ENCODE data around the gene MAP3K21.

The MAP3K21 gene

GRCh38 chr1:233367057-233367803 lies 39.7 kb downstream of the MAP3K21 start:
- no peak overlapping the region for H4K8ac ChIP-seq (ENCODE audit: low read length)
- H3K4ac ChIP-seq (ENCODE audit: low read depth in 1 of 2, low read length in 2 of 2): no peak overlapping the region
- no peak overlapping the region for H3K9ac ChIP-seq (ENCODE audit: low read length)
- H3K27ac ChIP-seq (ENCODE audit: low read length, poor library complexity, severe bottlenecking): peak overlapping the region; percentile 17
- peaks cover 2% of the 10 kb centered on the region for H3K79me1 ChIP-seq (replicated peaks; ENCODE audit: low read length, poor library complexity, severe bottlenecking)
- H2BK15ac ChIP-seq (ENCODE audit: low read depth, poor library complexity, severe bottlenecking): no peak overlapping the region
- 62% methylated on average over 3 of the region's 6 CpGs for WGBS
- no peaks in the 10 kb centered on the region for H3K36me3 ChIP-seq (ENCODE audit: control insufficient read depth in 1 of 2, insufficient read depth in 2 of 2, low read depth in 1 of 2, low read length in 2 of 2)
- H2BK5ac ChIP-seq (ENCODE audit: low read depth, low read length, poor library complexity, severe bottlenecking): no peak overlapping the region
- no peak overlapping the region for H3K18ac ChIP-seq (ENCODE audit: low read depth in 1 of 2, low read length in 2 of 2)
- no peak overlapping the region for H2BK120ac ChIP-seq (ENCODE audit: low read depth, low read length)
- no peak overlapping the region for H3K23ac ChIP-seq (ENCODE audit: low read length in 2 of 2)
- H3K4me2 ChIP-seq (ENCODE audit: low read length, poor library complexity, severe bottlenecking): no peak overlapping the region
- H3K4me1 ChIP-seq (ENCODE audit: control insufficient read depth, insufficient read depth, low read depth, low read length): peaks cover 9% of the 10 kb centered on the region
- H3K27me3 ChIP-seq (ENCODE audit: control insufficient read depth in 1 of 2, insufficient read depth in 1 of 2, low read length in 2 of 2): peaks cover 0 to 5% of the 10 kb centered on the region in 2 experiments
- H4K91ac ChIP-seq (ENCODE audit: low read length): no peak overlapping the region
- no peak overlapping the region for H3K14ac ChIP-seq (ENCODE audit: low read length in 2 of 2)
- H2AFZ ChIP-seq (ENCODE audit: low read depth, low read length): no peak overlapping the region
- H3K4me3 ChIP-seq (ENCODE audit: insufficient read depth in 1 of 2, low read depth in 1 of 2, low read length in 2 of 2): no peak overlapping the region
- peak overlapping the region; percentile 54 for H2AK5ac ChIP-seq (ENCODE audit: low read length, severe bottlenecking)
- no peak for DNase-seq
- H3K9me3 ChIP-seq (ENCODE audit: control insufficient read depth, low read length): no peaks in the 10 kb centered on the region
- no peak overlapping the region for H2BK12ac ChIP-seq (ENCODE audit: low read length in 2 of 2)

DNA sequence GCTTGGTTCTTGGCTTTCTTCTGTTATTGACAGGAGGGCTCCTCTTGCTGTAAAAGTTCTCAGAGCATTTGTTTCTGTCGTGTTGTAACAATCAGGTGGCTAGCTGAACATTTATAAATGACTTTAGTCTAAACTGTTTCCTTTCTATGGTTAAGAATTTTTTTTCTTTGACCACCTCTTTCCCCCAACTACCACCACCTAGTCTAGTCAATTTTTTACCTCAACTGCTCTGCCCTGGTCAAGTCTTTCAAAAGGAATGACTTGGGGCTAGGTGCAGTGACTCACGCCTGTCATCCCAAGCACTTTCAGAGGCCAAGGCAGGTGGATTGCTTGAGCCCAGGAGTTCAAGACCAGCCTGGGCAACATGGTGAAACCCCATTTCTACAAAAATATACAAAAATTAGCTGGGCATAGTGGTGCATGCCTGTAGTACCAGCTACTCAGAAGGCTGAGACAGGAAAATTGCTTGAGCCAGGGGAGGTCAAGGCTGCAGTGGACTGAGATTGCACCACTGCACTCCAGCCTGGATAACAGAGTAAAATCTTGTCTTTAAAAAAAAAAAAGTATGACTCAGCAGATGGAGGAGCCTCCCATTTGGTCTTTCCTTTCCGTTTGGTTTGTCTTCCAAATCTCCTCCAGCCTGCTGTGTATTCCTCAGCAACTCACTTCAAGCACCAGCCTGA lies 40.7 kb downstream of the MAP3K21 start:
- no peak overlapping the region for H4K8ac ChIP-seq (ENCODE audit: low read length)
- H3K4me1 ChIP-seq (ENCODE audit: control insufficient read depth, insufficient read depth, low read depth, low read length): peaks cover 9% of the 10 kb centered on the region
- no peak overlapping the region for H2BK120ac ChIP-seq (ENCODE audit: low read depth, low read length)
- H2BK15ac ChIP-seq (ENCODE audit: low read depth, poor library complexity, severe bottlenecking): no peak overlapping the region
- no peak overlapping the region for H3K9ac ChIP-seq (ENCODE audit: low read length)
- no peak overlapping the region for H3K4me2 ChIP-seq (ENCODE audit: low read length, poor library complexity, severe bottlenecking)
- H3K4ac ChIP-seq (ENCODE audit: low read depth in 1 of 2, low read length in 2 of 2): no peak overlapping the region
- H3K14ac ChIP-seq (ENCODE audit: low read length in 2 of 2): no peak overlapping the region
- no peak overlapping the region for H3K4me3 ChIP-seq (ENCODE audit: insufficient read depth in 1 of 2, low read depth in 1 of 2, low read length in 2 of 2)
- peaks cover 2% of the 10 kb centered on the region for H3K79me1 ChIP-seq (replicated peaks; ENCODE audit: low read length, poor library complexity, severe bottlenecking)
- no peak overlapping the region for H2AFZ ChIP-seq (ENCODE audit: low read depth, low read length)
- H3K27me3 ChIP-seq (ENCODE audit: control insufficient read depth in 1 of 2, insufficient read depth in 1 of 2, low read length in 2 of 2): no peaks in the 10 kb centered on the region
- no peak overlapping the region for H4K91ac ChIP-seq (ENCODE audit: low read length)
- H3K36me3 ChIP-seq (ENCODE audit: control insufficient read depth in 1 of 2, insufficient read depth in 2 of 2, low read depth in 1 of 2, low read length in 2 of 2): peaks cover 0 to 2% of the 10 kb centered on the region in 2 experiments
- peak overlapping the region; percentile 41 for H3K27ac ChIP-seq (ENCODE audit: low read length, poor library complexity, severe bottlenecking)
- H2AK5ac ChIP-seq (ENCODE audit: low read length, severe bottlenecking): peak overlapping the region; percentile 90
- 50% methylated on average over 2 of the region's 3 CpGs for WGBS
- H3K9me3 ChIP-seq (ENCODE audit: control insufficient read depth, low read length): no peaks in the 10 kb centered on the region
- no peak overlapping the region for H2BK12ac ChIP-seq (ENCODE audit: low read length in 2 of 2)
- H2BK5ac ChIP-seq (ENCODE audit: low read depth, low read length, poor library complexity, severe bottlenecking): no peak overlapping the region
- no peak overlapping the region for H3K23ac ChIP-seq (ENCODE audit: low read length in 2 of 2)
- no peak overlapping the region for H3K18ac ChIP-seq (ENCODE audit: low read depth in 1 of 2, low read length in 2 of 2)
- peak; percentile 48 for DNase-seq

DNA sequence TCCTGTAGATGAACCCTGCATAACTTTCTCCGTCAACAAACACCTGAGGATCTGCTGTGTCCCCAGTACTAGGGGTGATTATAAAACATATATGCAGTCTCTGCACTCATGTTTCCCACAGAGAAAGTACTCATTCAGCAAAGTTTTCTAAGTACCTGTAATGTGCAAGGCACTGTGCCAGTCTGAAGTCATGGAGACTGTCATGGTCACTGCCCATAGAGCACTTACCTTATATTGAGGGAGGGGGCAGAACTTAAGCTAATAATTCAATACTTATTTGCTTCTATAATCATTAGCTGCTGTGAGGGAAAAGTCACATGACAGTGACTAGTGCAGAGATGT lies 41.2 kb downstream of the MAP3K21 start:
- H3K36me3 ChIP-seq (ENCODE audit: control insufficient read depth in 1 of 2, insufficient read depth in 2 of 2, low read depth in 1 of 2, low read length in 2 of 2): peaks cover 0 to 6% of the 10 kb centered on the region in 2 experiments
- peaks cover 2% of the 10 kb centered on the region for H3K79me1 ChIP-seq (replicated peaks; ENCODE audit: low read length, poor library complexity, severe bottlenecking)
- peak overlapping the region; percentile 41 for H3K27ac ChIP-seq (ENCODE audit: low read length, poor library complexity, severe bottlenecking)
- no peaks in the 10 kb centered on the region for H3K9me3 ChIP-seq (ENCODE audit: control insufficient read depth, low read length)
- DNase-seq: no peak
- H2AFZ ChIP-seq (ENCODE audit: low read depth, low read length): no peak overlapping the region
- no peak overlapping the region for H2BK5ac ChIP-seq (ENCODE audit: low read depth, low read length, poor library complexity, severe bottlenecking)
- WGBS: 100% methylated on average over 1 of the region's 1 CpG
- no peak overlapping the region for H2BK15ac ChIP-seq (ENCODE audit: low read depth, poor library complexity, severe bottlenecking)
- H3K9ac ChIP-seq (ENCODE audit: low read length): no peak overlapping the region
- H2BK120ac ChIP-seq (ENCODE audit: low read depth, low read length): no peak overlapping the region
- H3K18ac ChIP-seq (ENCODE audit: low read depth in 1 of 2, low read length in 2 of 2): no peak overlapping the region
- H2BK12ac ChIP-seq (ENCODE audit: low read length in 2 of 2): no peak overlapping the region
- H3K27me3 ChIP-seq (ENCODE audit: control insufficient read depth in 1 of 2, insufficient read depth in 1 of 2, low read length in 2 of 2): no peaks in the 10 kb centered on the region
- no peak overlapping the region for H3K23ac ChIP-seq (ENCODE audit: low read length in 2 of 2)
- no peak overlapping the region for H3K4me3 ChIP-seq (ENCODE audit: insufficient read depth in 1 of 2, low read depth in 1 of 2, low read length in 2 of 2)
- no peak overlapping the region for H4K91ac ChIP-seq (ENCODE audit: low read length)
- peaks cover 7% of the 10 kb centered on the region for H3K4me1 ChIP-seq (ENCODE audit: control insufficient read depth, insufficient read depth, low read depth, low read length)
- H2AK5ac ChIP-seq (ENCODE audit: low read length, severe bottlenecking): no peak overlapping the region
- no peak overlapping the region for H4K8ac ChIP-seq (ENCODE audit: low read length)
- H3K4me2 ChIP-seq (ENCODE audit: low read length, poor library complexity, severe bottlenecking): no peak overlapping the region
- no peak overlapping the region for H3K4ac ChIP-seq (ENCODE audit: low read depth in 1 of 2, low read length in 2 of 2)
- H3K14ac ChIP-seq (ENCODE audit: low read length in 2 of 2): no peak overlapping the region

GRCh38 chr1:233372218-233373120 lies 44.9 kb downstream of the MAP3K21 start:
- Histone ChIP-seq H2AFZ (ENCODE audit: low read depth, low read length) (no peak overlapping the region), H4K8ac (ENCODE audit: low read length) (no peak overlapping the region), H3K79me1 (replicated peaks; ENCODE audit: low read length, poor library complexity, severe bottlenecking) (no peaks in the 10 kb centered on the region), H3K14ac (ENCODE audit: low read length in 2 of 2) (no peak overlapping the region), H3K27me3 (ENCODE audit: control insufficient read depth in 1 of 2, insufficient read depth in 1 of 2, low read length in 2 of 2) (no peaks in the 10 kb centered on the region), H2AK5ac (ENCODE audit: low read length, severe bottlenecking) (no peak overlapping the region), H3K18ac (ENCODE audit: low read depth in 1 of 2, low read length in 2 of 2) (no peak overlapping the region), H3K4me2 (ENCODE audit: low read length, poor library complexity, severe bottlenecking) (no peak overlapping the region), H3K4me3 (ENCODE audit: insufficient read depth in 1 of 2, low read depth in 1 of 2, low read length in 2 of 2) (no peak overlapping the region), H2BK12ac (ENCODE audit: low read length in 2 of 2) (no peak overlapping the region), H3K27ac (ENCODE audit: low read length, poor library complexity, severe bottlenecking) (no peak overlapping the region), H3K4ac (ENCODE audit: low read depth in 1 of 2, low read length in 2 of 2) (no peak overlapping the region), H3K23ac (ENCODE audit: low read length in 2 of 2) (no peak overlapping the region), H3K4me1 (ENCODE audit: control insufficient read depth, insufficient read depth, low read depth, low read length) (peaks cover 5% of the 10 kb centered on the region), H3K9ac (ENCODE audit: low read length) (no peak overlapping the region), H3K9me3 (ENCODE audit: control insufficient read depth, low read length) (no peaks in the 10 kb centered on the region), H2BK120ac (ENCODE audit: low read depth, low read length) (no peak overlapping the region), H3K36me3 (ENCODE audit: control insufficient read depth in 1 of 2, insufficient read depth in 2 of 2, low read depth in 1 of 2, low read length in 2 of 2) (peaks cover 0 to 6% of the 10 kb centered on the region in 2 experiments), H2BK5ac (ENCODE audit: low read depth, low read length, poor library complexity, severe bottlenecking) (no peak overlapping the region), H2BK15ac (ENCODE audit: low read depth, poor library complexity, severe bottlenecking) (no peak overlapping the region), H4K91ac (ENCODE audit: low read length) (no peak overlapping the region)
- DNase-seq: no peak
- WGBS: 89% methylated on average over 5 of the region's 12 CpGs
